Heart left ventricle (tissue), 16 donors: ENCODE data around the gene TAS2R13. TPM values are rescaled to one million over a fixed set of nuclear protein-coding genes. Genes with fewer than 3 reads are reported as not detected.
A peak's percentile ranks its signal among the peaks of the same experiment; 100 is the strongest.

Experiments used
- ATAC-seq, 4 donors: fragments of 200-7000 bp; cut with Tn5 transposase; one replicate each; pipeline ENCODE4 v1.9.1; 2020 to 2022; ENCODE audit warnings: moderate library complexity in 4 of 4, mild to moderate bottlenecking in 3 of 4, moderate number of reproducible peaks in 1 of 4
- DNase-seq, 5 donors: peaks; one replicate each; pipeline ENCODE4 v3.0.0-alpha.2; 2020
- H3K27ac ChIP-seq, 12 donors: fragments of 200-600 bp; sonication (generic) in 4 of 12; one replicate each; pipeline versions ENCODE4 v1.5.0 to v1.8.0; 2016 to 2022; ENCODE audit warnings: mild to moderate bottlenecking in 2 of 12
- H3K27me3 ChIP-seq, 9 donors: fragments of 200-600 bp; sonication (generic) in 2 of 9; one replicate each; pipeline versions ENCODE4 v1.5.1 to v1.8.0; 2016 to 2022; ENCODE audit warnings: mild to moderate bottlenecking in 3 of 9
- H3K36me3 ChIP-seq, 9 donors: fragments of 200-600 bp; sonication (generic) in 2 of 9; one replicate each; pipeline versions ENCODE4 v1.5.0 to v1.8.0; 2018 to 2022; ENCODE audit warnings: mild to moderate bottlenecking in 2 of 9
- H3K4me1 ChIP-seq, 12 donors: fragments of 200-600 bp; sonication (generic) in 4 of 12; one replicate each; pipeline versions ENCODE4 v1.5.0 to v1.8.0; 2016 to 2022; ENCODE audit warnings: mild to moderate bottlenecking in 3 of 12
- H3K4me3 ChIP-seq, 12 donors: fragments of 200-600 bp; sonication (generic) in 4 of 12; one replicate each; pipeline versions ENCODE4 v1.5.0 to v1.8.0; 2017 to 2022; ENCODE audit warnings: mild to moderate bottlenecking in 9 of 12, moderate library complexity in 4 of 12
- H3K9me3 ChIP-seq, 12 donors: fragments of 200-600 bp; sonication (generic) in 4 of 12; one replicate each; pipeline versions ENCODE4 v1.5.0 to v1.8.0; 2016 to 2022; ENCODE audit warnings: mild to moderate bottlenecking in 1 of 12
- CTCF ChIP-seq, 12 donors: fragments of 200-600 bp; sonication (generic) in 4 of 12; IDR thresholded peaks; one replicate each; pipeline versions ENCODE4 v1.5.0 to v1.8.0; 2018 to 2022; ENCODE audit warnings: antibody characterized with exemption in 12 of 12, mild to moderate bottlenecking in 5 of 12
- POLR2A ChIP-seq, 2 donors: fragments of 450-650 bp; IDR thresholded peaks; one replicate each; pipeline ENCODE4 v1.6.1; 2017; ENCODE audit warnings: antibody characterized with exemption in 2 of 2, mild to moderate bottlenecking in 2 of 2, moderate library complexity in 2 of 2
- WGBS, 4 donors: extraction: QIAGEN DNeasy Blood & Tissue Kit in 2 of 4; methylation state at CpG; one replicate each; pipeline versions ENCODE4 v1.1.5 to v1.1.7; 2013 to 2018; 5-methylcytosine and 5-hydroxymethylcytosine counted together
- intact Hi-C, 10 donors: fragments of 100-400 bp; cut with DNase I; formaldehyde crosslinking; loops; one replicate each; pipeline versions ENCODE4 v1.11.1 to v1.14.2; 2022
- long read RNA-seq, 3 donors: library from polyadenylated mRNA; unstranded; transcript quantifications; one replicate each; pipeline ENCODE4 v2.0.0, GENCODE V29; 2020 to 2021
- polyA plus RNA-seq, 2 donors: library from polyadenylated mRNA; stranded (reverse); fragments of 200-250 nt; gene quantifications; one replicate each; pipeline ENCODE4 v1.2.3, GENCODE V29; 2013
- total RNA-seq, 9 donors: library from RNA; depleted of rRNA in 2 of 9; stranded (reverse); fragments of >200 nt in 2 of 9; fragmentation: NEBNext Ultra II Directional in 3 of 9; extraction: Animal tissue kit (Norgen Biotek cat#: 25700) in 3 of 9; gene quantifications; one replicate each; pipeline versions ENCODE4 v1.1.0 to v1.2.4, GENCODE V29; 2016 to 2023
- donor health status: ischemic (EF 13 %, LVEDD 7.1; RV severe dilation, severe dysfunction).
- donor health status: healthy with polysubstance abuse.
- donor health status: DM: no; HTN: yes; CAD: no.
- donor health status: DM: no; HTN: no; CAD: no.
- donor health status: ischemic (EF 25% LVEDD 6.9; RV normal size, moderate dysfunction).
- donor health status: ischemic (EF 25% LVEDD 5.7; RV mildly dilated, moderate dysfunction).
- donor health status: healthy.
- donor health status: DM: yes; HTN: yes; CAD: no.
- donor health status: ischemic (EF 35%, LVEDD 5.7; RV mildly dilated, moderate dysfunction).
- donor health status: nonischemic (EF 11% LVEDD 7.7; RV severe dilation, severe dysfunction).
- donor health status: DM: yes; HTN: yes; CAD: no.
- donor health status: PGD.
- donor health status: ischemic (EF 29% LVEDD 5.4; RV normal size, mild dysfunction).
- donor health status: nonischemic (EF 23%, LVEDD 6.1; RV moderate dilation, normal function).

The TAS2R13 gene
- 1 to 10 TPM in 1 of 9 donors, under 1 TPM in 8; 0.26 to 1.0 (median 0.46) TPM for total RNA-seq
- polyA plus RNA-seq = under 1 TPM; 0.07 to 0.30 TPM
- long read RNA-seq, donor 1 = 0 reads
- long read RNA-seq, donor 2 = 0 reads
- long read RNA-seq, donor 3 = 0 reads

GRCh38 chr12:10909462-10909861, at the start of gene TAS2R13:
Gene TAS2R13 (minus strand): TSS chr12:10909562. CDS start chr12:10909298, 264 bp downstream.
- 94 to 96% (median 94%) methylated on average over 1 of the region's 1 CpG for WGBS, 4 donors
- TF ChIP-seq POLR2A (IDR thresholded peaks at IDR 0.05) (no peak), CTCF (IDR thresholded peaks at IDR 0.05) (no peak)
- DNase-seq (no peak), ATAC-seq (no peak)
- no peaks in the 10 kb centered on the region for H3K27me3 ChIP-seq
- no peak within 1 kb of the TSS for H3K4me3 ChIP-seq
- intact Hi-C loops = no loop called here
- H3K9me3 ChIP-seq = peaks cover 0 to 28% (median 11%) of the 10 kb centered on the region in 12 donors
- H3K27ac ChIP-seq = no peak within 1 kb of the TSS
- H3K36me3 ChIP-seq = peaks cover 0 to 2% (median 0%) of the 10 kb centered on the region in 9 donors
- no peaks in the 10 kb centered on the region for H3K4me1 ChIP-seq

GRCh38 chr12:10957741-10958140, 48.4 kb upstream of the TAS2R13 start:
- Histone ChIP-seq H3K4me1 (peaks cover 0 to 6% (median 0%) of the 10 kb centered on the region in 12 donors), H3K9me3 (peaks cover 0 to 33% (median 0%) of the 10 kb centered on the region in 12 donors), H3K27ac (no peak overlapping the region), H3K27me3 (no peaks in the 10 kb centered on the region), H3K4me3 (no peak overlapping the region), H3K36me3 (no peaks in the 10 kb centered on the region)
- DNase-seq (no peak), ATAC-seq (no peak)
- TF ChIP-seq CTCF (IDR thresholded peaks at IDR 0.05) = no peak
- no peak for TF ChIP-seq POLR2A (IDR thresholded peaks at IDR 0.05)
- intact Hi-C loops = loop anchor here in 1 of 10 donors (10.0 kb wide), 1 partner anchor 237 kb away; no protein-coding TSS in a partner anchor

DNA sequence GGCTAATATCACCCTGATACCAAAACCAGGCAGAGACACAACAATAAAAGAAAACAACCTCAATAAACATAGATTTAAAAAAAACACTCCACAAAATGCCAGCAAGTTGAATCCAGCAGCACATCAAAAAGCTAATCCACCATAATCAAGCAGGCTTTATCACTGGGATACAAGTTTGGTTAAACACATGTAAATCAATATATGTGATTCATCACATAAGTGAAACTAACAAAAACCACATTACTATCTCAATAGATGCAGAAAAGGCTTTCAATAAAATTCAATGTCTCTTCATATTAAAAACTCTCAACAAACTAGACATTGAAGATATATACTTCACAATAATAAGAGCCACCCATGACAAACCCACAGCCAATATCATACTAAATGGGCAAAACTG, 46.7 kb upstream of the TAS2R13 start:
- DNase-seq = no peak
- no peak overlapping the region for H3K4me3 ChIP-seq
- H3K27ac ChIP-seq = no peak overlapping the region
- H3K4me1 ChIP-seq = peaks cover 0 to 11% (median 0%) of the 10 kb centered on the region in 12 donors
- no peaks in the 10 kb centered on the region for H3K36me3 ChIP-seq
- TF ChIP-seq POLR2A (IDR thresholded peaks at IDR 0.05) = no peak
- TF ChIP-seq CTCF (IDR thresholded peaks at IDR 0.05) = no peak
- intact Hi-C loops = loop anchor here in 1 of 10 donors (10.0 kb wide), 1 partner anchor 239 kb away; no protein-coding TSS in a partner anchor
- no peak for ATAC-seq
- H3K9me3 ChIP-seq = peaks cover 0 to 33% (median 0%) of the 10 kb centered on the region in 12 donors
- H3K27me3 ChIP-seq = no peaks in the 10 kb centered on the region

- H3K4me1 ChIP-seq = peaks cover 0 to 11% (median 0%) of the 10 kb centered on the region in 12 donors
- H3K27ac ChIP-seq = no peak overlapping the region
- peak in 4 of 5 donors; percentile 12 to 65 (median 32) for DNase-seq
- TF ChIP-seq CTCF (IDR thresholded peaks at IDR 0.05) (no peak), POLR2A (IDR thresholded peaks at IDR 0.05) (no peak)
- peaks cover 0 to 35% (median 2%) of the 10 kb centered on the region in 12 donors for H3K9me3 ChIP-seq
- no peak overlapping the region for H3K4me3 ChIP-seq
- 47 to 66% (median 65%) methylated on average over 4 of the region's 4 CpGs for WGBS, 4 donors
- peak; percentile 97 to 99 (median 98) for ATAC-seq
- no peaks in the 10 kb centered on the region for H3K36me3 ChIP-seq
- intact Hi-C loops = loop anchor here in 1 of 10 donors (10.0 kb wide), 1 partner anchor 242 kb away; no protein-coding TSS in a partner anchor
- H3K27me3 ChIP-seq = no peaks in the 10 kb centered on the region
Observed at GRCh38 chr12:10952645-10953044, 43.3 kb upstream of the TAS2R13 start.
